H9 (cell line): ENCODE data around the gene PLEKHA7. TPM values are rescaled to one million over a fixed set of nuclear protein-coding genes. Genes with fewer than 3 reads are reported as not detected.

ENCODE experiments used
- DNase-seq: peaks from one replicate; pipeline ENCODE4 v3.0.0-alpha.2; 2017
- H2AFZ ChIP-seq: one replicate; pipeline ENCODE4 v1.6.1; 2013; ENCODE audit warnings: mild to moderate bottlenecking, low read length, control low read depth, moderate library complexity
- H2AK5ac ChIP-seq: 2 replicates; pipeline ENCODE4 v1.6.1; 2013; ENCODE audit warnings: low read length, control low read depth, mixed read lengths; ENCODE audit not compliant: insufficient read length
- H2BK120ac ChIP-seq: one replicate; pipeline ENCODE4 v1.6.1; 2013; ENCODE audit warnings: low read depth, mild to moderate bottlenecking, low read length, control low read depth, inconsistent platforms; ENCODE audit not compliant: poor library complexity, severe bottlenecking
- H2BK12ac ChIP-seq: 2 replicates; pipeline ENCODE4 v1.6.1; 2013; ENCODE audit warnings: low read length, control low read depth, mixed read lengths, low read depth; ENCODE audit not compliant: insufficient read length
- H2BK15ac ChIP-seq: 2 replicates; pipeline ENCODE4 v1.6.1; 2013; ENCODE audit warnings: low read depth, low read length, control low read depth
- H2BK20ac ChIP-seq: one replicate; pipeline ENCODE4 v1.6.1; 2013; ENCODE audit warnings: low read depth, mild to moderate bottlenecking, low read length, control low read depth, inconsistent platforms; ENCODE audit not compliant: poor library complexity, severe bottlenecking
- H2BK5ac ChIP-seq: 2 replicates; pipeline ENCODE4 v1.6.1; 2013; ENCODE audit warnings: low read length, control low read depth, mixed read lengths; ENCODE audit not compliant: insufficient read length
- H3K14ac ChIP-seq: 2 replicates; pipeline ENCODE4 v1.6.1; 2013; ENCODE audit warnings: low read length, control low read depth; ENCODE audit not compliant: insufficient read depth
- H3K18ac ChIP-seq: 2 replicates; pipeline ENCODE4 v1.6.1; 2013; ENCODE audit warnings: low read depth, mild to moderate bottlenecking, mixed read lengths, low read length, control low read depth; ENCODE audit not compliant: insufficient read length
- H3K23ac ChIP-seq: 2 replicates; pipeline ENCODE4 v1.6.1; 2013; ENCODE audit warnings: low read length, control low read depth, mixed read lengths, low read depth; ENCODE audit not compliant: insufficient read length
- H3K23me2 ChIP-seq: 2 replicates; pipeline ENCODE4 v1.6.1; 2013; ENCODE audit warnings: low read depth, mild to moderate bottlenecking, mixed read lengths, low read length, control low read depth; ENCODE audit not compliant: insufficient read length, poor library complexity, severe bottlenecking
- H3K27ac ChIP-seq: 2 replicates; pipeline ENCODE4 v1.5.1; 2013; ENCODE audit warnings: low read length, control low read depth, mixed read lengths, low read depth; ENCODE audit not compliant: insufficient read length
- H3K27me3 ChIP-seq: 2 replicates; pipeline ENCODE4 v1.6.1; 2013; ENCODE audit warnings: low read length, control low read depth, inconsistent platforms; ENCODE audit not compliant: insufficient read depth
- H3K4ac ChIP-seq: 2 replicates; pipeline ENCODE4 v1.6.1; 2013; ENCODE audit warnings: low read depth, mild to moderate bottlenecking, control low read depth, inconsistent platforms, low read length, moderate library complexity
- H3K4me1 ChIP-seq: 2 replicates; pipeline ENCODE4 v1.6.1; 2013; ENCODE audit warnings: low read length, control low read depth, inconsistent platforms; ENCODE audit not compliant: insufficient read depth
- H3K4me2 ChIP-seq: 2 replicates; pipeline ENCODE4 v1.6.1; 2013; ENCODE audit warnings: low read length, control low read depth, mixed read lengths; ENCODE audit not compliant: insufficient read length, insufficient read depth
- H3K56ac ChIP-seq: 2 replicates; pipeline ENCODE4 v1.6.1; 2013; ENCODE audit warnings: low read depth, mild to moderate bottlenecking, mixed read lengths, low read length, control low read depth; ENCODE audit not compliant: insufficient read length
- H3K79me1 ChIP-seq: 2 replicates; pipeline ENCODE4 v1.6.1; 2013; ENCODE audit warnings: low read depth, mild to moderate bottlenecking, moderate library complexity, low read length, control low read depth, inconsistent platforms; ENCODE audit not compliant: insufficient read depth, poor library complexity, severe bottlenecking
- H3K79me2 ChIP-seq: 2 replicates; pipeline ENCODE4 v1.6.1; 2013; ENCODE audit warnings: low read length, control low read depth, inconsistent platforms; ENCODE audit not compliant: insufficient read depth
- H3K9ac ChIP-seq: 2 replicates; pipeline ENCODE4 v1.6.1; 2013; ENCODE audit warnings: low read length, control low read depth, mixed read lengths; ENCODE audit not compliant: insufficient read length; ENCODE audit errors: extremely low read depth
- H3K9me3 ChIP-seq: one replicate; pipeline ENCODE4 v1.6.1; 2013; ENCODE audit warnings: low read depth, low read length, inconsistent platforms; ENCODE audit not compliant: control insufficient read depth
- H3T11ph ChIP-seq: one replicate; pipeline ENCODE4 v1.6.1; 2013; ENCODE audit warnings: mild to moderate bottlenecking, low read length, control low read depth, inconsistent platforms
- H4K20me1 ChIP-seq: one replicate; pipeline ENCODE4 v1.6.1; 2013; ENCODE audit not compliant: control insufficient read depth, insufficient read length, insufficient read depth
- H4K5ac ChIP-seq: 2 replicates; pipeline ENCODE4 v1.6.1; 2013; ENCODE audit warnings: low read depth, mild to moderate bottlenecking, mixed read lengths, low read length, control low read depth; ENCODE audit not compliant: insufficient read length
- H4K8ac ChIP-seq: replicated peaks from 2 replicates; pipeline ENCODE4 v1.6.1; 2013; ENCODE audit warnings: low read length, control low read depth, mixed read lengths, low read depth; ENCODE audit not compliant: insufficient read length
- H4K91ac ChIP-seq: 2 replicates; pipeline ENCODE4 v1.6.1; 2013; ENCODE audit warnings: low read depth, mild to moderate bottlenecking, moderate library complexity, mixed read lengths, low read length, control low read depth; ENCODE audit not compliant: insufficient read length
- H3K27ac Mint-ChIP-seq, 3 experiments: 2 replicates in 2 of 3; 3 replicates in 1 of 3; pipeline ENCODE4 v1.8.0; 2020 to 2021; ENCODE audit warnings: mixed read lengths in 3 of 3, mild to moderate bottlenecking in 1 of 3, moderate library complexity in 1 of 3
- H3K27me3 Mint-ChIP-seq: 2 replicates; pipeline ENCODE4 v1.8.0; 2021; ENCODE audit warnings: low read depth, mild to moderate bottlenecking, moderate library complexity, mixed read lengths
- H3K36me3 Mint-ChIP-seq, 3 experiments: 2 replicates in 2 of 3; 3 replicates in 1 of 3; pipeline ENCODE4 v1.8.0; 2020 to 2021; ENCODE audit warnings: low read depth in 3 of 3, mixed read lengths in 3 of 3; ENCODE audit not compliant: insufficient read depth in 1 of 3
- H3K4me1 Mint-ChIP-seq, 2 experiments: 2 replicates each; pipeline ENCODE4 v1.8.0; 2020; ENCODE audit warnings: mixed read lengths in 2 of 2
- H3K4me3 Mint-ChIP-seq, 2 experiments: 2 replicates in 1 of 2; 3 replicates in 1 of 2; pipeline ENCODE4 v1.8.0; 2020 to 2021; ENCODE audit warnings: mild to moderate bottlenecking in 2 of 2, mixed read lengths in 2 of 2, moderate library complexity in 1 of 2
- H3K9me3 Mint-ChIP-seq, 2 experiments: 2 replicates in 1 of 2; 3 replicates in 1 of 2; pipeline ENCODE4 v1.8.0; 2020; ENCODE audit warnings: mild to moderate bottlenecking in 2 of 2, mixed read lengths in 2 of 2, moderate library complexity in 1 of 2
- WGBS: extraction: QIAGEN DNeasy Blood & Tissue Kit; methylation state at CpG from one replicate; pipeline ENCODE4 v1.1.7; 2013; ENCODE audit warnings: missing lambda C conversion rate, low lambda C conversion rate, mixed read lengths; ENCODE audit not compliant: insufficient read length; ENCODE audit errors: extremely low coverage; 5-methylcytosine and 5-hydroxymethylcytosine counted together
- total RNA-seq: library from RNA; stranded (reverse); gene quantifications from 2 replicates; pipeline ENCODE4 v1.2.1, GENCODE V29; 2021
- TF ChIP-seq, protein P1 (sequence below): fragments of 200-600 bp; sonication (generic); conservative IDR thresholded peaks from 3 replicates; pipeline ENCODE4 v1.8.0; 2021; ENCODE audit warnings: antibody characterized with exemption, mild to moderate bottlenecking

PLEKHA7 gene
- total RNA-seq, 1 experiment from 2014 or later: 21.0 TPM

DNA sequence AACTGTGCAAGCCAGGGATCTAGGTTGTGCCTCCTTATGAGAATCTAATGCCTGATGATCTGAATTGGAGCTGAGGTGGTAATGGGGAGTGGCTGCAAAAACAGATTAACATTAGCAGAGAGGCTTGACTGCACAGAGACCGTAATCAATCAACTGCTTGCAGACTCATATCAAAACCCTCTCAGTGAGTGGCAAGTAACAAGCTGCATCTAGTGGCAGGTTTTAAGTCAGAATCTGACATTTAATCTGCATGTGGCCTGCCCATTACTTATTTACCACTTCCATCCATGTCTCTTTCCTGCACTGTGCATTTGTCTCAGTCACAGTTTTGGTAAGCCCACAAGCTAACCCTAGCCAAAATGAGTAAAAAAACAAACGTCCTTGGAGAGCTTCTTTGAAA is 264.5 kb downstream of the PLEKHA7 start:
- Histone ChIP-seq H3K9ac (no peak overlapping the region), H3K23ac (no peak overlapping the region), H2BK15ac (no peak overlapping the region), H2AFZ (no peak overlapping the region), H4K91ac (no peak overlapping the region), H3K79me2 (peaks cover 2% of the 10 kb centered on the region; the same call in 1 of the 2 replicates), H2BK5ac (no peak overlapping the region), H2BK12ac (no peak overlapping the region), H3K56ac (no peak overlapping the region), H2BK120ac (no peak overlapping the region), H3K14ac (no peak overlapping the region), H4K5ac (no peak overlapping the region), H3K4me1 (no peaks in the 10 kb centered on the region), H2BK20ac (no peak overlapping the region), H4K8ac (no peak overlapping the region), H3K27ac (no peak overlapping the region), H3K9me3 (no peaks in the 10 kb centered on the region), H4K20me1 (no peaks in the 10 kb centered on the region), H3K4me2 (no peak overlapping the region), H3K18ac (no peak overlapping the region), H3T11ph (no peak overlapping the region), H2AK5ac (no peak overlapping the region), H3K27me3 (no peaks in the 10 kb centered on the region), H3K79me1 (no peaks in the 10 kb centered on the region), H3K23me2 (no peaks in the 10 kb centered on the region), H3K4ac (no peak overlapping the region)
- H3K4me1 Mint-ChIP-seq: peaks cover under 1 to 3% of the 10 kb centered on the region in 2 experiments; a peak in 1 of 4 replicates
- TF ChIP-seq, protein P1, sequence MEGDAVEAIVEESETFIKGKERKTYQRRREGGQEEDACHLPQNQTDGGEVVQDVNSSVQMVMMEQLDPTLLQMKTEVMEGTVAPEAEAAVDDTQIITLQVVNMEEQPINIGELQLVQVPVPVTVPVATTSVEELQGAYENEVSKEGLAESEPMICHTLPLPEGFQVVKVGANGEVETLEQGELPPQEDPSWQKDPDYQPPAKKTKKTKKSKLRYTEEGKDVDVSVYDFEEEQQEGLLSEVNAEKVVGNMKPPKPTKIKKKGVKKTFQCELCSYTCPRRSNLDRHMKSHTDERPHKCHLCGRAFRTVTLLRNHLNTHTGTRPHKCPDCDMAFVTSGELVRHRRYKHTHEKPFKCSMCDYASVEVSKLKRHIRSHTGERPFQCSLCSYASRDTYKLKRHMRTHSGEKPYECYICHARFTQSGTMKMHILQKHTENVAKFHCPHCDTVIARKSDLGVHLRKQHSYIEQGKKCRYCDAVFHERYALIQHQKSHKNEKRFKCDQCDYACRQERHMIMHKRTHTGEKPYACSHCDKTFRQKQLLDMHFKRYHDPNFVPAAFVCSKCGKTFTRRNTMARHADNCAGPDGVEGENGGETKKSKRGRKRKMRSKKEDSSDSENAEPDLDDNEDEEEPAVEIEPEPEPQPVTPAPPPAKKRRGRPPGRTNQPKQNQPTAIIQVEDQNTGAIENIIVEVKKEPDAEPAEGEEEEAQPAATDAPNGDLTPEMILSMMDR: no peak
- H3K36me3 Mint-ChIP-seq: peaks cover 68 to 92% (median 92%) of the 10 kb centered on the region in 3 experiments
- H3K27ac Mint-ChIP-seq: no peak overlapping the region
- H3K9me3 Mint-ChIP-seq: 0 out of 5 replicates have a peak, but pooled peaks cover 0 to 2% of the 10 kb centered on the region in 2 experiments
- no peak overlapping the region for H3K4me3 Mint-ChIP-seq
- no peak for DNase-seq
- no CpG with 5 or more reads among the region's 2 CpGs for WGBS
- H3K27me3 Mint-ChIP-seq: no peaks in the 10 kb centered on the region
